Tibial nerve (tissue), 4 donors: Measurements from ENCODE around the gene SETD6. TPM values are rescaled to one million over a fixed set of nuclear protein-coding genes. Genes with fewer than 3 reads are reported as not detected.
"Not testable (repeated sequence)": the region's sequence is repeated elsewhere in the genome, so short reads cannot be mapped to it uniquely, and the experiment has no call there.

ENCODE experiments used
- DNase-seq, 2 donors: peaks; one replicate each; pipeline ENCODE4 v3.0.0-alpha.2; 2019; ENCODE audit warnings: low spot score in 2 of 2
- H3K27ac ChIP-seq, 4 donors: fragments of 200-600 bp; sonication (generic) in 3 of 4; one replicate each; pipeline ENCODE4 v1.5.1; 2017 to 2019; ENCODE audit warnings: mild to moderate bottlenecking in 1 of 4
- H3K27me3 ChIP-seq, 2 donors: fragments of 200-600 bp; sonication (generic) in 1 of 2; one replicate each; pipeline versions ENCODE4 v1.5.1 to v1.6.0; 2017 to 2019
- H3K36me3 ChIP-seq, 3 donors: fragments of 200-600 bp; sonication (generic); one replicate each; pipeline ENCODE4 v1.5.1; 2018 to 2019
- H3K4me1 ChIP-seq, 4 donors: fragments of 200-600 bp; sonication (generic) in 3 of 4; one replicate each; pipeline ENCODE4 v1.5.1; 2017 to 2019
- H3K4me3 ChIP-seq, 4 donors: fragments of 200-600 bp; sonication (generic) in 3 of 4; one replicate each; pipeline ENCODE4 v1.5.1; 2017 to 2019; ENCODE audit warnings: mild to moderate bottlenecking in 1 of 4, moderate library complexity in 1 of 4
- H3K9me3 ChIP-seq, 4 donors: fragments of 200-600 bp; sonication (generic) in 3 of 4; one replicate each; pipeline ENCODE4 v1.5.1; 2017 to 2019
- EP300 ChIP-seq, 2 donors: sonication (generic); formaldehyde crosslinking; IDR thresholded peaks; one replicate each; pipeline ENCODE4 v1.6.1; 2017; ENCODE audit warnings: antibody characterized with exemption in 2 of 2, mild to moderate bottlenecking in 1 of 2
- POLR2A ChIP-seq, 2 donors: fragments of 450-650 bp; IDR thresholded peaks; one replicate each; pipeline ENCODE4 v1.6.1; 2017; ENCODE audit warnings: antibody characterized with exemption in 2 of 2, mild to moderate bottlenecking in 2 of 2, moderate library complexity in 2 of 2
- WGBS, 2 donors: methylation state at CpG; one replicate each; pipeline ENCODE4 v1.1.5; 2018; 5-methylcytosine and 5-hydroxymethylcytosine counted together
- small RNA-seq: library from RNA; depleted of rRNA; stranded (forward); fragments of <200 nt; gene quantifications from one replicate; pipeline ENCODE3, GENCODE V24; 2016
- total RNA-seq, 4 donors: library from RNA; depleted of rRNA; stranded (reverse); fragments of >200 nt; gene quantifications; one replicate each; pipeline ENCODE4 v1.1.0, GENCODE V29; 2016

SETD6 gene
- total RNA-seq, 4 donors from 2014 or later, result 41.0 to 82.5 (median 45.2) TPM

GRCh38 chr16:58563775-58564174 lies 48.5 kb downstream of the SETD6 start:
- H3K9me3 ChIP-seq, result no peaks in the 10 kb centered on the region
- no peak for TF ChIP-seq POLR2A (IDR thresholded peaks at IDR 0.05)
- no peak for TF ChIP-seq EP300 (IDR thresholded peaks at IDR 0.05)
- WGBS, 2 donors, result 96 to 99% methylated on average over 4 of the region's 4 CpGs
- peaks cover 0 to 79% (median 6%) of the 10 kb centered on the region in 3 donors for H3K36me3 ChIP-seq
- no peak overlapping the region for H3K4me3 ChIP-seq
- DNase-seq, result no peak
- H3K27ac ChIP-seq, result no peak overlapping the region
- H3K27me3 ChIP-seq, result no peaks in the 10 kb centered on the region
- H3K4me1 ChIP-seq, result peaks cover 0 to 8% (median 0%) of the 10 kb centered on the region in 4 donors

DNA sequence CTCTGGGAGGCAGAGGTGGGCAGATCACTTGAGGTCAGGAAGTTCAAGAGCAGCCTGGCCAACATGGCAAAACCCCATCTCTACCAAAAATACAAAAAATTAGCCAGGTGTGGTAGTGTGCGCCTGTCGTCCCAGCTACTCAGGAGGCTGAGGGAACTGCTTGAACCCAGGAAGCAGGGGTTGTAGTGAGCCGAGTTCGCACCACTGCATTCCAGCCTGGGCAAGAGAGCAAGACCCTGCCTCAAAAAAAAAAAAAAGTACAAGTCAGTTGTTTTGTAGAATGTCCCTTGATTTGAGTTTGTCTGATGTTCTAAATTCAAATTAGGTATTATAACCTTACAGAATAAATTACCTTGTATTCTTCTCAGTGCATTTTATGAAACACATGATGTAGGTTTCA lies 50.4 kb downstream of the SETD6 start:
- not testable (repeated sequence) for DNase-seq

More for the DNA sequence above, 50.4 kb downstream of the SETD6 start:
- peaks cover 0 to 79% (median 6%) of the 10 kb centered on the region in 3 donors for H3K36me3 ChIP-seq
- not testable (repeated sequence) for H3K9me3 ChIP-seq, H3K4me1 ChIP-seq, H3K27me3 ChIP-seq, H3K27ac ChIP-seq, H3K4me3 ChIP-seq
- 92 to 98% methylated on average over 4 of the region's 4 CpGs for WGBS, 2 donors

Small RNA genes lying within 50 kb of the gene (small RNA-seq; reads per million reads assigned to genes)
- gene RNU6-103P (not detected), gene SNORA46 (95.7 reads per million, percentile 95 among the genes with 10 or more reads in this experiment), gene SNORA50A (not detected)

Other genes starting within 250 kb of the SETD6 start
- gene PRSS54, start 220.5 kb upstream of the SETD6 start, total RNA-seq, result not detected
- gene GINS3, start 123.0 kb upstream of the SETD6 start, total RNA-seq, result 1 to 10 TPM; 1.5 to 5.7 (median 2.7) TPM
- 10 to 100 TPM in 1 of 4 donors, 1 to 10 TPM in 3; 3.9 to 12.6 (median 5.9) TPM for gene NDRG4, start 15.4 kb upstream of the SETD6 start, total RNA-seq
- gene CNOT1, start 114.3 kb downstream of the SETD6 start, total RNA-seq, result 100 to 1,000 TPM in 2 of 4 donors, 10 to 100 TPM in 2; 80.8 to 122 (median 105) TPM
- gene SLC38A7, start 169.3 kb downstream of the SETD6 start, total RNA-seq, result 10 to 100 TPM in 3 of 4 donors, 1 to 10 TPM in 1; 9.0 to 34.8 (median 13.2) TPM
- gene GOT2, start 218.8 kb downstream of the SETD6 start, total RNA-seq, result 10 to 100 TPM; 29.7 to 54.2 (median 34.2) TPM